GM12874 (cell line): ENCODE data around the gene ZCCHC14.

Source experiments
- TF ChIP-seq, protein P1 (sequence below): IDR thresholded peaks from 2 replicates; pipeline ENCODE4 v1.5.1; 2011; ENCODE audit warnings: low read depth, mild to moderate bottlenecking, control low read depth, low read length, moderate library complexity; ENCODE audit not compliant: insufficient read depth

The ZCCHC14 gene

DNA sequence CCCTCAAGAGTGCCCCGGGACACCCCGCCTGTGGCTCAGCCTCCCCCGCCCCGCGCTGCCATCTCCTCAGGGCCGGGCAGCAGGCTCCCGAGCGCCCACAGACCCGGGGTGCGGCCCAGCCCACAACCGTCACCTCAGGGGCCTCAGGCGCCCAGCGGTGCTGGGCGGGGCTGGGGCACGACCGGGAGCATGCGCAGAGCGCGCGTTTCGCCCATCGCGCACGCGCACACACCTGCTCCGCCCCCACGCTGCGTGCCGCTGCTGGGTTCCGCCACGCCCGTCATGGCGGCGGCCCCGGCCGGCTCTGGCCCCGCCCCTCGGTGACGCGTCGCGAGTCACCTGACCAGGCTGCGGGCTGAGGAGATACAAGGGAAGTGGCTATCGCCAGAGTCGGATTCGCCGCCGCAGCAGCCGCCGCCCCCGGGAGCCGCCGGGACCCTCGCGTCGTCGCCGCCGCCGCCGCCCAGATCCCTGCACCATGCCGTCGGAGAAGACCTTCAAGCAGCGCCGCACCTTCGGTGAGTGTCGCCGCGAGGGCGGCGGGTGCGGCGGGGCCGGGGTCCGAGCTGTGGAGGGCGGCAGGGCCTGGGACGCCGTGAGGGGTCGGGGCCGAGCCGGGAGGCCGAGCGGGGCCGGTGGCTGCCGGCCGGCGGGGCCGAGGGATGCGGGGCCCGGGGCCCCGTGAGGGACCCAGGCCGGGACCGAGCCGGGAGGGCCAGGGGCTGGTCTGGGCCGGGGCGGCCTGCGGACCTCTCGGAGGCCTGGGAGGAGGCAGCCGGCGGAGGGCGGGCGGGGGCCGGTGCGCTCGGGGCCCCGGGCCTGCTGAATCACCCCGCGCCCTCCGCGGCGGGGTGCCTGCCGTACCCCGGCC, 100.6 kb downstream of the ZCCHC14 start, which contains the start of gene MAP1LC3B:
Gene MAP1LC3B (plus strand): TSS at position 387 of the 871 bp plus-strand sequence. CDS start 92 bp downstream, at position 479.
- TF ChIP-seq, protein P1, sequence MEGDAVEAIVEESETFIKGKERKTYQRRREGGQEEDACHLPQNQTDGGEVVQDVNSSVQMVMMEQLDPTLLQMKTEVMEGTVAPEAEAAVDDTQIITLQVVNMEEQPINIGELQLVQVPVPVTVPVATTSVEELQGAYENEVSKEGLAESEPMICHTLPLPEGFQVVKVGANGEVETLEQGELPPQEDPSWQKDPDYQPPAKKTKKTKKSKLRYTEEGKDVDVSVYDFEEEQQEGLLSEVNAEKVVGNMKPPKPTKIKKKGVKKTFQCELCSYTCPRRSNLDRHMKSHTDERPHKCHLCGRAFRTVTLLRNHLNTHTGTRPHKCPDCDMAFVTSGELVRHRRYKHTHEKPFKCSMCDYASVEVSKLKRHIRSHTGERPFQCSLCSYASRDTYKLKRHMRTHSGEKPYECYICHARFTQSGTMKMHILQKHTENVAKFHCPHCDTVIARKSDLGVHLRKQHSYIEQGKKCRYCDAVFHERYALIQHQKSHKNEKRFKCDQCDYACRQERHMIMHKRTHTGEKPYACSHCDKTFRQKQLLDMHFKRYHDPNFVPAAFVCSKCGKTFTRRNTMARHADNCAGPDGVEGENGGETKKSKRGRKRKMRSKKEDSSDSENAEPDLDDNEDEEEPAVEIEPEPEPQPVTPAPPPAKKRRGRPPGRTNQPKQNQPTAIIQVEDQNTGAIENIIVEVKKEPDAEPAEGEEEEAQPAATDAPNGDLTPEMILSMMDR, result no peak

DNA sequence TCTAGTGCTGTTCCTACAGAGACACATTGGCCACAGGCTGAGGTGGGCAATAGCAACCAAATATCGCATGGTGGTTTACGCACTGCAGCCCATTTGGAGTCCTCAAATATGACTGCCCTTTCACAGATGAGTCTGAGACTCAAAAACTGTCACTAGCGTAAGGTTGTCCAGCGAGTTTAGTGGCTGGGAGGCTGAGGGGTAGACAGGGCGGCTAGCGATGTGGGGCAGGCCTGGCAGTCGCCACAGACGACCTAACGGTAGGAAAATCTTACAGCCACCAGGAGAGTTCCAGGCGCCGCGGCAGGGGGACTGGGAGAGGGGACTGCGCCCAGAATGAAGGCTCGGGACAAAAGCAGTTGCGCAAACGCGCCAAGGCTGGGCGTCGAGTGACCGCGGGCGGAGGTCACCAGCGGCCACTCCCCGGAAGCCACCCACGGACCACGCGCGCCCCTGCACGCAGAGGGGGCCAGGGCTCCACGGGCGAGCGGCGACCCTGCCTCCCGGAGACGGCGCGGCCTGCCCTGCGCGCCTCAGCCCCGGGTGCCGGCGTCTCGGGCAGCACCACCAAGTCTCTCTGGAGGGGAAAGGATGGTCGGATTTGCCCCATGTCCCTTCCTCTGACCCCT, 101.4 kb downstream of the ZCCHC14 start:
- TF ChIP-seq, protein P1, result no peak

DNA sequence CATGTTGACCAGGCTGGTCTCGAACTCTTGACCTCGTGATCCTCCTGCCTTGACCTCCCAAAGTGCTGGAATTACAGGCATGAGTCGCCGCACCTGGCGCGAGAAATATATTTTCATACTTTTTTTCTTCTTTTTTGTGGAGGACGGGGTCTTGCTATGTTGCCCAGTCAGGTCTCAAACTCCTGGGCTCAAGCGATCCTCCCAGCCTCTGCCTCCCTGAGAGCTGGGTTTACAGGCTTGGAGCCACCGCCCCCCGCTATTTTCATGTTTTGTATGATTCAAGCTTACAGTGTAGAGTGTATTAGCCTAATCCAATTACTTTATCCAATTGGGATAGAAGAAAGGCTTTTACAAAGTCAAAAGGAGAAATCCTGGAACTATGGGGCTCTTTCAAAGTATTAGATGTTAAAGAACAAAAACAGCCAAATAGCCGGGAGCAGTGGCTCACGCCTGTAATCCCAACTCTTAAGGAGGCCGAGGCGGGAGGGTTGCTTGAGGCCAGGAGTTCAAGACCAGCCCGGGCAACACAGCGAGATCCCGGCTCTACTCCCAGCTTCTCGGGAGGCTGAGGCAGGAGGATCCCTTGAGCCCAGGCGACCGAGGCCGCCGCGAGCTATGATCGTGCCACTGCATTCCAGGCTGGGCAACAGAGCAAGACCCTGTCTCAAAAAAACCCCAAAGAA, 102.0 kb downstream of the ZCCHC14 start:
- TF ChIP-seq, protein P1, result no peak

DNA sequence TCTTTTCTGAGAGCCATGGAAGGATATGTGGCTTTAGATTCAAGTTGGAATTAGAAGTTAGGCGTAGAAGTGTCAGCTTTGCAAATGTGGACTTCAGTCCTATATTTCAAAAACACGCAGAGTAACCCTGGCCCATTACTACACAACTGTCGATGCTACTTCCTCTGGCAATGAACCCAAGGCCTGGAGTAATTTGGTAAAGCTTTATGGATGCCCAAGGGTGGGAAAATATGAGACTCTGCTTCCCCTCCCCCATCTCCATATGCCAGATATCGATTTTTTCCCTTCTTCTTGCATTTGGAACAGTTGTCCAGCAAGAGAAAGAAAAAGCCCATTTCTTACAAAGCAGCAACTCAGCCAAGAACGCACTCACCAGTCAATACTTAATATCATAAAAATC, 103.6 kb downstream of the ZCCHC14 start:
- TF ChIP-seq, protein P1, result no peak

DNA sequence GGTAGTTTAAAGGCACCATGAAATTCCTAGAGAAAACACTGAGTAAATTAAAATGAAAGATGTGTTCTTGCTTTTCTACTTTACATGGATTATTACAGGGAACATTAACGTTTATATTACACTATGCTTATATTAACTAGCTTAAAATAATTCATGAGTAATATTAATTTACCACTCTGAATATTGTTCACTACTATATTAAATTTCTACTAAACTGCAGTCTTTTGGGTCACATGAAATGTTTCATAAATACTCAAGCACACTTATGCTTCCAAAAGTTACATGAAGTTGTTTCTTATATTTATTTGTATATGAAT, 104.0 kb downstream of the ZCCHC14 start:
- TF ChIP-seq, protein P1, result no peak

DNA sequence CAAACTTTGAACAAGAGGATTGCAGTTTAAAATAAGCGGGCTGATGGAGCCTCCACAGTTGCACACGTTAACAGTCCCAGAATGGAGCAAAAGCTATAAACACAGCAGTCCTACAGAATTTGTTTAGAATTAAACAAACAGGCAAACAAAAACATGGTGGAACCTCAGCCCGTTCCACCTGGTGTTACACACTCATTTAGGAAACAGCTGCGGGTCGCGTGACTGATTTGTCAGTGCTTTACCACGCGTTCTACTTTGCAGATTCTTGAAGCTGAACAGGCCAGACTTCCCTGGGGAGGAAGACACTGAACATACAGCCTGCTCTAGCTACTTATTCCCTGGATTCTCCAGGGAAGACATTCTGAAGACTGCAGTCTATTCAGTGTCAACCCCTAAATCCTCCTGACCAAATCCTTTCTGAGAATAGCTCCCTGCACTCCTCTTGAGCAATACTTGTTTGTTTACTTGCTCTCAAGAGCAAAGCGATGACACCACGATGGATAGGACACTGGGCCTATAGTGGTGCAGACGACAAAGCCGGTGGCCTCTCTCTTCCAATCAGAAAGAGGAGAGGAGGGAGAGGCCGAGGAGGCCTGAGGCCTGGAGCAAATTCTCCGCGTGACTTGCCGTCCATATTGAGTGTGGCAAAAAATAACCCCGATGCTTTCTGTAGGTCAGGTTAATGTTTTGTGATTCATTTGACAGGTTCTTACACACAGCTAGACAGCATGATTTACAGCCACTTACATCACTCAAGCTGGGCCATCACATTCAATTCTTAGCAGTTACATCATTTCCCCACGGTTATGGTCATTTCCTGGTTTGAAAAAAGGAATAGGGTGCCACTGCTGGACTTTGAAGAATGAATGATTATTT, 104.6 kb downstream of the ZCCHC14 start:
- TF ChIP-seq, protein P1, result no peak
